ENCODE results near the gene PTPRN2. TPM values are rescaled to one million over a fixed set of nuclear protein-coding genes. Genes with fewer than 3 reads are reported as not detected.

The PTPRN2 gene
- total and polyA plus RNA-seq, 2 of the 13 experiments (the other 11 are each of a cell fraction or from before 2014, with no cell fraction given), result 2.5 to 24.2 TPM

DNA sequence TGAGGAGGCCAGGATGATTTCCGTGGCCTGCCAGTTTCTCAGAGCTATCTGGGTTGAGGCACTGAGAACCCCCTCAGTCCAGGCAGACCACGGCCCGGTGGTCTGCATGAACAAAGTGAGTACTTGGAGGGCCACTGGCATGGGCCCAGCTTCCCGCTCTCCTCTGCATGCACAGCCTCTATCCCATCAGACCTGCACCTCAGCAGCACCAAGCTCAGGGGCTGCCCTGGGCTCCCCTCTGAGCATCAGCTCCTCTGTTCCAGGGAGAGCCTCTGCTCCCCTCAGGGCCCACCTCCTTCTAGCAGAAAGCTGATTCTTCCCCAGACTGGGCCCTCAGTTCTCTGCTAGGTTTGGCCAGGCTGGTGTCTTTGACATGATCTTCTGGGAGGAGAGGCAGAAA, 780.9 kb downstream of the PTPRN2 start:
- peaks cover 3% of the 10 kb centered on the region; the same call in 1 of the 2 replicates for H4K20me1 ChIP-seq (ENCODE audit: insufficient read depth, low read length)
- H3K79me2 ChIP-seq (ENCODE audit: insufficient read depth, low read length), result no peaks in the 10 kb centered on the region
- intact Hi-C loops (cut with micrococcal nuclease; ENCODE audit: unreplicated experiment), result no loop called here
- H3K9ac ChIP-seq (ENCODE audit: insufficient read depth, low read depth, low read length), result no peak overlapping the region
- FAIRE-seq, result no peak
- TF ChIP-seq ISL2 (CRISPR knock-in tag; IDR thresholded peaks at IDR 0.05) (no peak), FOXK1 (CRISPR knock-in tag; IDR thresholded peaks at IDR 0.05; ENCODE audit: borderline replicate concordance, low read depth) (no peak), HDAC2 (CRISPR knock-in tag; IDR thresholded peaks at IDR 0.05) (no peak), ZNF841 (CRISPR knock-in tag; IDR thresholded peaks at IDR 0.05; ENCODE audit: borderline replicate concordance) (no peak), KLF9 (CRISPR knock-in tag; IDR thresholded peaks at IDR 0.05; ENCODE audit: low read depth) (no peak), MEF2D (CRISPR knock-in tag; IDR thresholded peaks at IDR 0.05) (no peak), AGO1 (IDR thresholded peaks at IDR 0.05; ENCODE audit: low read depth, low read length, poor library complexity, severe bottlenecking) (no peak)
- TF ChIP-seq, protein P1, sequence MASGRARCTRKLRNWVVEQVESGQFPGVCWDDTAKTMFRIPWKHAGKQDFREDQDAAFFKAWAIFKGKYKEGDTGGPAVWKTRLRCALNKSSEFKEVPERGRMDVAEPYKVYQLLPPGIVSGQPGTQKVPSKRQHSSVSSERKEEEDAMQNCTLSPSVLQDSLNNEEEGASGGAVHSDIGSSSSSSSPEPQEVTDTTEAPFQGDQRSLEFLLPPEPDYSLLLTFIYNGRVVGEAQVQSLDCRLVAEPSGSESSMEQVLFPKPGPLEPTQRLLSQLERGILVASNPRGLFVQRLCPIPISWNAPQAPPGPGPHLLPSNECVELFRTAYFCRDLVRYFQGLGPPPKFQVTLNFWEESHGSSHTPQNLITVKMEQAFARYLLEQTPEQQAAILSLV (CRISPR knock-in tag; IDR thresholded peaks at IDR 0.05; ENCODE audit: borderline replicate concordance), result no peak
- TF ChIP-seq, protein P2, sequence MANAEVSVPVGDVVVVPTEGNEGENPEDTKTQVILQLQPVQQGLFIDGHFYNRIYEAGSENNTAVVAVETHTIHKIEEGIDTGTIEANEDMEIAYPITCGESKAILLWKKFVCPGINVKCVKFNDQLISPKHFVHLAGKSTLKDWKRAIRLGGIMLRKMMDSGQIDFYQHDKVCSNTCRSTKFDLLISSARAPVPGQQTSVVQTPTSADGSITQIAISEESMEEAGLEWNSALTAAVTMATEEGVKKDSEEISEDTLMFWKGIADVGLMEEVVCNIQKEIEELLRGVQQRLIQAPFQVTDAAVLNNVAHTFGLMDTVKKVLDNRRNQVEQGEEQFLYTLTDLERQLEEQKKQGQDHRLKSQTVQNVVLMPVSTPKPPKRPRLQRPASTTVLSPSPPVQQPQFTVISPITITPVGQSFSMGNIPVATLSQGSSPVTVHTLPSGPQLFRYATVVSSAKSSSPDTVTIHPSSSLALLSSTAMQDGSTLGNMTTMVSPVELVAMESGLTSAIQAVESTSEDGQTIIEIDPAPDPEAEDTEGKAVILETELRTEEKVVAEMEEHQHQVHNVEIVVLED (CRISPR knock-in tag; IDR thresholded peaks at IDR 0.05; ENCODE audit: borderline replicate concordance), result no peak
- TF ChIP-seq, protein P3, sequence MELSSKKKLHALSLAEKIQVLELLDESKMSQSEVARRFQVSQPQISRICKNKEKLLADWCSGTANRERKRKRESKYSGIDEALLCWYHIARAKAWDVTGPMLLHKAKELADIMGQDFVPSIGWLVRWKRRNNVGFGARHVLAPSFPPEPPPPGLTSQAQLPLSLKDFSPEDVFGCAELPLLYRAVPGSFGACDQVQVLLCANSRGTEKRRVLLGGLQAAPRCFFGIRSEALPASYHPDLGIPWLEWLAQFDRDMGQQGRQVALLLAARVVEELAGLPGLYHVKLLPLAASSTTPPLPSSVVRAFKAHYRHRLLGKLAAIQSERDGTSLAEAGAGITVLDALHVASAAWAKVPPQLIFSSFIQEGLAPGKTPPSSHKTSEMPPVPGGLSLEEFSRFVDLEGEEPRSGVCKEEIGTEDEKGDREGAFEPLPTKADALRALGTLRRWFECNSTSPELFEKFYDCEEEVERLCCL (CRISPR knock-in tag; IDR thresholded peaks at IDR 0.05; ENCODE audit: borderline replicate concordance), result no peak
- H3K4me1 ChIP-seq (ENCODE audit: insufficient read depth, low read length), result no peaks in the 10 kb centered on the region
- H2AFZ ChIP-seq (ENCODE audit: low read length), result no peak overlapping the region
- no peak for DNase-seq (ENCODE audit: low spot score)
- H3K27ac ChIP-seq (ENCODE audit: extremely low read length, insufficient read depth, low read length), result no peak overlapping the region
- ChIA-PET CTCF (ENCODE audit: low intra/inter-chr PET ratio, low total read pairs) (no interaction called here), POLR2A (no interaction called here)
- in situ Hi-C loops (cut with HindIII; ENCODE audit: extremely low pct_ligation_motif_present, low pct_unique_long_range_greater_than_20kb), result no loop called here
- no peak overlapping the region for H3K4me3 ChIP-seq (replicated peaks in 1 of 3; ENCODE audit: insufficient read depth in 1 of 3, low read depth in 2 of 3, low read length in 3 of 3)
- no peak overlapping the region for H3K4me2 ChIP-seq (ENCODE audit: low read depth, low read length)
- H3K36me3 ChIP-seq (replicated peaks in 1 of 2; ENCODE audit: control insufficient read depth in 1 of 2, insufficient read depth in 2 of 2, low read length in 2 of 2), result no peaks in the 10 kb centered on the region
- no peaks in the 10 kb centered on the region for H3K27me3 ChIP-seq (ENCODE audit: control insufficient read depth in 1 of 2, insufficient read depth in 2 of 2, low read length in 2 of 2)
- no CpG with 5 or more reads among the region's 4 CpGs for WGBS (ENCODE audit: low lambda C conversion rate)
- ATAC-seq, result no peak
- no peaks in the 10 kb centered on the region for H3K9me3 ChIP-seq (ENCODE audit: low read length)
- BruUV-seq (replicated peaks), result no TSS peak
